Tibial nerve (tissue), 3 donors: ENCODE measurements around the gene JPH4.

Experiments used
- CTCF ChIP-seq, 5 experiments: fragments of 200-600 bp in 3 of 5; fragments of 450-650 bp in 2 of 5; sonication (generic) in 3 of 5; IDR thresholded peaks; one replicate each; pipeline ENCODE4 v1.5.1; 2016 to 2019; ENCODE audit warnings: antibody characterized with exemption in 5 of 5, mild to moderate bottlenecking in 3 of 5, moderate library complexity in 2 of 5
- POLR2A ChIP-seq, 2 donors: fragments of 450-650 bp; IDR thresholded peaks; one replicate each; pipeline ENCODE4 v1.6.1; 2017; ENCODE audit warnings: antibody characterized with exemption in 2 of 2, mild to moderate bottlenecking in 2 of 2, moderate library complexity in 2 of 2

GRCh38 chr14:23561873-23562821 lies 16.4 kb downstream of the JPH4 start:
- TF ChIP-seq CTCF (IDR thresholded peaks at IDR 0.05) (no peak), POLR2A (IDR thresholded peaks at IDR 0.05) (no peak)
